ENCODE data around the gene CEP128. TPM values are rescaled to one million over a fixed set of nuclear protein-coding genes. Genes with fewer than 3 reads are reported as not detected.

The CEP128 gene
- total RNA-seq, 1 experiment from 2014 or later: 16.4 TPM

DNA sequence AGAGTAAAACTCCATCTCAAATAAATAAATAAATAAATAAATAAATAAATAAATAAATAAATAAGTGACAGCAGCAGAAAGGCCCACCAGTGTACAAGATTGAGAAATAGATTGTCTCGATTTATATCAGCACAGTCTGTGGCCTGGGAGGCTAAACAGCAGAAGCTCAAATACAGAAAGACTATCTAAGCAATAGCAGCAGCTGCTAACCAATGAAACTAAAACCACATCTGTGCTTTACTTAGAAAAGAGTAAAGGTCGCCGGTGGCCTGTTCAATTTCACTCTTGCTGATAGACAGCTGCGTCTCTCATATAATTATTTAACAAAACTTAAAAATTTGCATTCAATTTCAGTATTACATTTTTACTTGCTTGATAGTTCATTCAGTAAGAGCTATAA lies 325.7 kb downstream of the CEP128 start:
- Histone ChIP-seq H3K9me3 (ENCODE audit: control insufficient read depth in 1 of 2, insufficient read depth in 1 of 2, low read depth in 1 of 2, low read length in 2 of 2) (no peaks in the 10 kb centered on the region), H3K4me2 (ENCODE audit: low read length) (no peak overlapping the region), H3K4me1 (ENCODE audit: control insufficient read depth in 1 of 2, insufficient read depth in 2 of 2, low read length in 2 of 2) (no peaks in the 10 kb centered on the region), H3K27ac (ENCODE audit: low read depth, low read length) (no peak overlapping the region), H3K4me3 (replicated peaks in 1 of 2; ENCODE audit: low read depth in 1 of 2, low read length in 2 of 2) (no peak overlapping the region), H3K9ac (ENCODE audit: low read length) (no peak overlapping the region), H3K27me3 (ENCODE audit: insufficient read depth, low read length) (no peaks in the 10 kb centered on the region), H3K79me2 (ENCODE audit: insufficient read depth, low read length) (no peaks in the 10 kb centered on the region), H2AFZ (ENCODE audit: low read depth, low read length, poor library complexity, severe bottlenecking) (no peak overlapping the region), H3K36me3 (ENCODE audit: control insufficient read depth in 1 of 2, insufficient read depth in 2 of 2, low read length in 2 of 2) (no peaks in the 10 kb centered on the region), H4K20me1 (ENCODE audit: insufficient read depth) (no peaks in the 10 kb centered on the region), H3K9me2 (ENCODE audit: insufficient read depth) (no peaks in the 10 kb centered on the region)
- TF ChIP-seq SIN3A (IDR thresholded peaks at IDR 0.05; ENCODE audit: low read depth) (no peak), ZFX (IDR thresholded peaks at IDR 0.05) (no peak), CEBPB (IDR thresholded peaks at IDR 0.05; ENCODE audit: low read depth) (no peak), EGR1 (IDR thresholded peaks at IDR 0.05; ENCODE audit: low read depth) (no peak), ELF1 (IDR thresholded peaks at IDR 0.05; ENCODE audit: borderline replicate concordance, low read depth) (no peak), ZNF274 (IDR thresholded peaks at IDR 0.05; ENCODE audit: low read depth, low read length) (no peak), YY1 (IDR thresholded peaks at IDR 0.05; ENCODE audit: extremely low read depth, insufficient replicate concordance, low read depth, low read length) (no peak), POLR2A (IDR thresholded peaks at IDR 0.05; ENCODE audit: borderline replicate concordance, extremely low read depth, insufficient read depth, insufficient read length) (no peak), REST (IDR thresholded peaks at IDR 0.05; ENCODE audit: low read depth) (no peak), JUND (IDR thresholded peaks at IDR 0.05) (no peak), SRF (IDR thresholded peaks at IDR 0.05; ENCODE audit: low read depth) (no peak), FOSL1 (IDR thresholded peaks at IDR 0.05; ENCODE audit: low read depth) (no peak), RAD21 (IDR thresholded peaks at IDR 0.05; ENCODE audit: low read depth) (no peak)
- TF ChIP-seq, protein P1, sequence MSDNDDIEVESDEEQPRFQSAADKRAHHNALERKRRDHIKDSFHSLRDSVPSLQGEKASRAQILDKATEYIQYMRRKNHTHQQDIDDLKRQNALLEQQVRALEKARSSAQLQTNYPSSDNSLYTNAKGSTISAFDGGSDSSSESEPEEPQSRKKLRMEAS (IDR thresholded peaks at IDR 0.05): no peak
- BruUV-seq (replicated peaks): no TSS peak
- ChIA-PET CTCF (no interaction called here), RAD21 (ENCODE audit: low non-redundant PET in 1 of 2, low total read pairs in 2 of 2, uncharacterized antibody in 2 of 2, unreplicated experiment in 2 of 2) (no interaction called here), POLR2A (no interaction called here)
- no peak for DNase-seq (ENCODE audit: low read depth, low spot score)
- intact Hi-C loops (cut with micrococcal nuclease): no loop called here
- no peak for ATAC-seq

All from HCT116 (cell line).